Motor neuron (in vitro differentiated cells): ENCODE measurements around the gene TIMM10. TPM values are rescaled to one million over a fixed set of nuclear protein-coding genes. Genes with fewer than 3 reads are reported as not detected.
A peak's percentile ranks its signal among the peaks of the same experiment; 100 is the strongest.

Source experiments
- ATAC-seq, 8 experiments: fragments of 200-7000 bp; cut with Tn5 transposase; replicated peaks in 6 of 8; 2 replicates each; pipeline ENCODE4 v1.8.0; 2021; ENCODE audit warnings: mild to moderate bottlenecking in 8 of 8, moderate library complexity in 8 of 8
- H3K27ac ChIP-seq, 2 donors: fragments of 250-450 bp; sonication (Bioruptor Pico); 2 replicates each; pipeline ENCODE4 v1.9.0; 2021; ENCODE audit warnings: antibody characterized with exemption in 2 of 2, mild to moderate bottlenecking in 2 of 2, moderate library complexity in 1 of 2
- H3K4me1 ChIP-seq, 2 donors: fragments of 250-450 bp; sonication (Bioruptor Pico); replicated peaks in 1 of 2; 2 replicates each; pipeline ENCODE4 v1.6.1; 2021; ENCODE audit warnings: antibody characterized with exemption in 2 of 2, mild to moderate bottlenecking in 2 of 2, moderate library complexity in 1 of 2
- H3K4me3 ChIP-seq, 5 donors: fragments of 250-450 bp; sonication (Bioruptor Pico); 2 replicates each; pipeline ENCODE4 v1.9.0; 2021; ENCODE audit warnings: antibody characterized with exemption in 5 of 5, mild to moderate bottlenecking in 5 of 5, moderate library complexity in 4 of 5
- WGBS, 10 experiments: fragments of 450-650 bp; shearing (Covaris generic); methylation state at CpG; one replicate each; pipeline ENCODE4 v1.0.0; 2022; 5-methylcytosine and 5-hydroxymethylcytosine counted together
- in situ Hi-C, 9 experiments: fragments of 400-800 bp; cut with MboI; loops; one replicate each; pipeline ENCODE4 v1.15.0; 2021; ENCODE audit warnings: low sequenced_read_pairs in 9 of 9, low pct_unique_long_range_greater_than_20kb in 2 of 9; ENCODE audit not compliant: unreplicated experiment in 9 of 9
- total RNA-seq, 8 experiments: library from RNA; unstranded; fragments of 300-600 nt; gene quantifications; 2 replicates each; pipeline versions ENCODE4 v1.2.3 to v1.2.4, GENCODE V29; 2022

The TIMM10 gene
- total RNA-seq: 10 to 100 TPM; 28.3 to 86.7 (median 58.9) TPM

GRCh38 chr11:57530596-57531507 is at the start of gene TIMM10:
TSS of gene TIMM10 (minus strand) at chr11:57530754. CDS start at chr11:57530189, 565 bp downstream.
- ATAC-seq: peak; percentile 97 to 100 (median 99)
- H3K4me1 ChIP-seq: peaks cover 6 to 13% of the 10 kb centered on the region in 2 donors
- peak within 1 kb of the TSS in 1 of 2 donors; percentile 13 for H3K27ac ChIP-seq
- in situ Hi-C loops: loop anchor here in 1 of 9 experiments (25.0 kb wide), 1 partner anchor 169 kb away; no protein-coding TSS in a partner anchor
- H3K4me3 ChIP-seq: peak within 1 kb of the TSS; percentile 52 to 88 (median 55)
- 0 to 10% (median 2%) methylated on average over 2 to 26 of the region's 49 CpGs for WGBS, 10 experiments

- no peak overlapping the region for H3K4me3 ChIP-seq
- no peak for ATAC-seq
- peaks cover 5 to 12% of the 10 kb centered on the region in 2 donors for H3K4me1 ChIP-seq
- 0 to 100% (median 44%) methylated on average over 1 to 4 of the region's 4 CpGs; no CpG with 5 or more reads in 1 of the 10 experiments for WGBS, 10 experiments
- in situ Hi-C loops: no loop called here
- H3K27ac ChIP-seq: no peak overlapping the region
Measured at GRCh38 chr11:57574061-57574460, 43.5 kb upstream of the TIMM10 start.

GRCh38 chr11:57571606-57572005 is 41.1 kb upstream of the TIMM10 start:
- WGBS, 10 experiments: 33 to 100% (median 60%) methylated on average over 1 to 2 of the region's 2 CpGs; no CpG with 5 or more reads in 5 of the 10 experiments
- in situ Hi-C loops: no loop called here

GRCh38 chr11:57568330-57568766 is 37.8 kb upstream of the TIMM10 start:
- in situ Hi-C loops: loop anchor here in 2 of 9 experiments (5.0 to 10.0 kb wide), 2 partner anchors 74 to 76 kb away; partner anchors contain the start of gene YPEL4 (in 1 of the 2)
- peak in 6 of 8 experiments; percentile 6 to 20 (median 13) for ATAC-seq

More at GRCh38 chr11:57571606-57572005, 41.1 kb upstream of the TIMM10 start:
- Histone ChIP-seq H3K27ac (no peak overlapping the region), H3K4me1 (peaks cover 5 to 11% of the 10 kb centered on the region in 2 donors), H3K4me3 (no peak overlapping the region)
- no peak for ATAC-seq

GRCh38 chr11:57567515-57568329 is 37.2 kb upstream of the TIMM10 start, which contains the start of gene UBE2L6:
TSS of gene UBE2L6 (minus strand) at chr11:57567672. CDS start at chr11:57567611, 61 bp downstream.
- Histone ChIP-seq H3K4me3 (peak within 1 kb of the TSS; percentile 82 to 99 (median 90)), H3K27ac (peak within 1 kb of the TSS; percentile 90 to 96), H3K4me1 (peaks cover 11 to 19% of the 10 kb centered on the region in 2 donors)
- 0% methylated on average over 2 to 7 of the region's 92 CpGs; no CpG with 5 or more reads in 8 of the 10 experiments for WGBS, 10 experiments
- in situ Hi-C loops: loop anchor here in 2 of 9 experiments (5.0 to 10.0 kb wide), 2 partner anchors 75 to 77 kb away; partner anchors contain the start of gene YPEL4 (in 1 of the 2)
- peak; percentile 72 to 89 (median 84) for ATAC-seq

More at GRCh38 chr11:57568330-57568766, 37.8 kb upstream of the TIMM10 start:
- H3K27ac ChIP-seq: peak overlapping the region; percentile 90 to 96
- H3K4me1 ChIP-seq: peaks cover 11 to 19% of the 10 kb centered on the region in 2 donors
- peak overlapping the region; percentile 82 to 99 (median 90) for H3K4me3 ChIP-seq
- 17 to 100% (median 35%) methylated on average over 1 to 4 of the region's 6 CpGs; no CpG with 5 or more reads in 6 of the 10 experiments for WGBS, 10 experiments

GRCh38 chr11:57566905-57567514 is 36.5 kb upstream of the TIMM10 start:
- Histone ChIP-seq H3K4me3 (peak overlapping the region; percentile 82 to 99 (median 90)), H3K4me1 (peaks cover 11 to 19% of the 10 kb centered on the region in 2 donors), H3K27ac (peak overlapping the region; percentile 90 to 96)
- WGBS, 10 experiments: 8 to 51% (median 17%) methylated on average over 3 to 7 of the region's 15 CpGs; no CpG with 5 or more reads in 7 of the 10 experiments
- in situ Hi-C loops: loop anchor here in 2 of 9 experiments (5.0 to 10.0 kb wide), 2 partner anchors 75 to 78 kb away; partner anchors contain the start of gene YPEL4 (in 1 of the 2)
- ATAC-seq: peak in 3 of 8 experiments; percentile 12 to 50 (median 13)

- peak in 2 of 8 experiments; percentile 25 to 32 for ATAC-seq
- WGBS, 10 experiments: 43 to 100% (median 61%) methylated on average over 1 to 4 of the region's 4 CpGs; no CpG with 5 or more reads in 3 of the 10 experiments
- Histone ChIP-seq H3K27ac (no peak overlapping the region), H3K4me1 (peaks cover 11 to 19% of the 10 kb centered on the region in 2 donors), H3K4me3 (peak overlapping the region; percentile 82 to 99 (median 90))
- in situ Hi-C loops: loop anchor here in 2 of 9 experiments (5.0 to 10.0 kb wide), 2 partner anchors 76 to 79 kb away; partner anchors contain the start of gene YPEL4 (in 1 of the 2)
Measured at GRCh38 chr11:57566005-57566904, 35.7 kb upstream of the TIMM10 start.

GRCh38 chr11:57562596-57562995 is 32.0 kb upstream of the TIMM10 start:
- 18 to 100% (median 80%) methylated on average over 1 to 4 of the region's 4 CpGs; no CpG with 5 or more reads in 1 of the 10 experiments for WGBS, 10 experiments
- Histone ChIP-seq H3K4me3 (no peak overlapping the region), H3K27ac (no peak overlapping the region), H3K4me1 (peaks cover 8% of the 10 kb centered on the region in 2 donors)
- in situ Hi-C loops: loop anchor here in 1 of 9 experiments (10.0 kb wide), 1 partner anchor 82 kb away; the partner anchor contains the start of gene YPEL4
- ATAC-seq: no peak

- no peak for ATAC-seq
- no peaks in the 10 kb centered on the region for H3K4me1 ChIP-seq
- H3K4me3 ChIP-seq: no peak overlapping the region
- 72 to 100% (median 91%) methylated on average over 2 to 4 of the region's 4 CpGs; no CpG with 5 or more reads in 6 of the 10 experiments for WGBS, 10 experiments
- H3K27ac ChIP-seq: no peak overlapping the region
- in situ Hi-C loops: loop anchor here in 1 of 9 experiments (10.0 kb wide), 1 partner anchor 85 kb away; the partner anchor contains the start of gene YPEL4
Measured at GRCh38 chr11:57560146-57560545, 29.6 kb upstream of the TIMM10 start.

GRCh38 chr11:57556041-57556440 is 25.5 kb upstream of the TIMM10 start:
- Histone ChIP-seq H3K4me1 (no peaks in the 10 kb centered on the region), H3K4me3 (no peak overlapping the region), H3K27ac (no peak overlapping the region)
- WGBS, 10 experiments: 17 to 87% (median 75%) methylated on average over 1 to 6 of the region's 8 CpGs; no CpG with 5 or more reads in 5 of the 10 experiments
- in situ Hi-C loops: no loop called here
- no peak for ATAC-seq

- in situ Hi-C loops: no loop called here
- no peak overlapping the region for H3K4me3 ChIP-seq
- WGBS, 10 experiments: 50 to 86% (median 82%) methylated on average over 1 of the region's 2 CpGs; no CpG with 5 or more reads in 6 of the 10 experiments
- H3K4me1 ChIP-seq: no peaks in the 10 kb centered on the region
- H3K27ac ChIP-seq: no peak overlapping the region
- ATAC-seq: no peak
Measured at GRCh38 chr11:57555393-57555792, 24.8 kb upstream of the TIMM10 start.
